HepG2 (cell line): ENCODE results near the gene PDCL3. TPM values are rescaled to one million over a fixed set of nuclear protein-coding genes. Genes with fewer than 3 reads are reported as not detected.

Source experiments
- ATAC-seq: fragments of 200-7000 bp; cut with Tn5 transposase; 3 replicates; pipeline ENCODE4 v1.9.1; 2020; ENCODE audit warnings: mild to moderate bottlenecking, moderate library complexity
- BruUV-seq: library from RNA; stranded (reverse); fragments of 400-500 nt; replicated peaks from 2 replicates; lab custom pipeline; 2021; lab: Mats Ljungman, UMichigan
- CTCF ChIA-PET: fragments of 300-600 bp; formaldehyde crosslinking; extraction: SDS; loops from one replicate; lab custom pipeline; 2021; ENCODE audit warnings: low total read pairs, inconsistent platforms, low intra/inter-chr PET ratio; lab: Yijun Ruan, JAX
- POLR2A ChIA-PET: fragments of 350-600 bp; sonication (Branson Sonifier 250); formaldehyde crosslinking; loops from one replicate; lab custom pipeline; 2020; ENCODE audit warnings: antibody characterized with exemption, inconsistent platforms; lab: Yijun Ruan, JAX
- DNase-seq: peaks from one replicate; pipeline ENCODE4 v3.0.0-alpha.2; 2015; ENCODE audit warnings: low spot score
- FAIRE-seq: peaks from 3 replicates; lab custom pipeline; 2011; peaks lifted over from hg19 to GRCh38; lab: Jason Lieb, UNC
- H2AFZ ChIP-seq: one replicate; pipeline ENCODE4 v1.6.1; 2011; ENCODE audit warnings: low read length, inconsistent platforms
- H3K27ac ChIP-seq: fragments of 300-600 bp; 3 replicates; pipeline ENCODE4 v1.8.0; 2011; ENCODE audit warnings: mixed run types, mild to moderate bottlenecking, mixed read lengths, low read length, inconsistent platforms; ENCODE audit not compliant: insufficient read depth; ENCODE audit errors: extremely low read length
- H3K27me3 ChIP-seq, 2 experiments: fragments of 200-600 bp in 1 of 2; 2 replicates in 1 of 2; 3 replicates in 1 of 2; pipeline versions ENCODE4 v1.6.0 to v1.8.0; 2011; ENCODE audit warnings: low read length in 2 of 2, mild to moderate bottlenecking in 2 of 2, moderate library complexity in 2 of 2, inconsistent platforms in 1 of 2; ENCODE audit not compliant: insufficient read depth in 2 of 2, control insufficient read depth in 1 of 2
- H3K36me3 ChIP-seq, 2 experiments: fragments of 200-600 bp in 1 of 2; replicated peaks in 1 of 2; 2 replicates in 1 of 2; 3 replicates in 1 of 2; pipeline versions ENCODE4 v1.5.1 to v1.8.0; 2011; ENCODE audit warnings: low read length in 2 of 2, inconsistent platforms in 1 of 2; ENCODE audit not compliant: insufficient read depth in 2 of 2, control insufficient read depth in 1 of 2
- H3K4me1 ChIP-seq: 2 replicates; pipeline ENCODE4 v1.5.1; 2012; ENCODE audit warnings: low read length, inconsistent platforms; ENCODE audit not compliant: insufficient read depth
- H3K4me2 ChIP-seq: 2 replicates; pipeline ENCODE4 v1.6.0; 2011; ENCODE audit warnings: low read depth, low read length, inconsistent platforms
- H3K4me3 ChIP-seq, 3 experiments: fragments of 200-600 bp in 1 of 3; sonication (generic), shearing (Covaris generic) in 1 of 3; replicated peaks in 1 of 3; 2 replicates each; pipeline ENCODE4 v1.5.1; 2011 to 2016; ENCODE audit warnings: low read length in 3 of 3, inconsistent platforms in 2 of 3, low read depth in 2 of 3, mild to moderate bottlenecking in 2 of 3, control low read depth in 1 of 3, mixed read lengths in 1 of 3; ENCODE audit not compliant: insufficient read depth in 1 of 3
- H3K79me2 ChIP-seq: one replicate; pipeline ENCODE4 v1.6.1; 2011; ENCODE audit warnings: low read length, inconsistent platforms; ENCODE audit not compliant: insufficient read depth
- H3K9ac ChIP-seq: 2 replicates; pipeline ENCODE4 v1.6.0; 2011; ENCODE audit warnings: mild to moderate bottlenecking, low read depth, low read length, inconsistent platforms; ENCODE audit not compliant: insufficient read depth
- H3K9me3 ChIP-seq: 2 replicates; pipeline ENCODE4 v1.5.1; 2012; ENCODE audit warnings: mild to moderate bottlenecking, low read length
- H4K20me1 ChIP-seq: 2 replicates; pipeline ENCODE4 v1.6.0; 2011; ENCODE audit warnings: inconsistent platforms, mild to moderate bottlenecking, low read length, moderate library complexity; ENCODE audit not compliant: insufficient read depth
- ELF1 ChIP-seq: sonication (generic); formaldehyde crosslinking; IDR thresholded peaks from 2 replicates; pipeline ENCODE4 v1.4.0; 2020; ENCODE audit warnings: missing genetic modification reagents
- ETV5 ChIP-seq: IDR thresholded peaks from 2 replicates; pipeline ENCODE4 v1.6.1; 2018; ENCODE audit warnings: missing biosample characterization, missing genetic modification reagents, inconsistent platforms, borderline replicate concordance
- GABPA ChIP-seq, 2 experiments: IDR thresholded peaks; 2 replicates each; pipeline ENCODE4 v1.6.1; 2011 to 2016; ENCODE audit warnings: low read depth in 2 of 2, low read length in 1 of 2, missing biosample characterization in 1 of 2, missing genetic modification characterization in 1 of 2
- GABPB1 ChIP-seq: IDR thresholded peaks from 2 replicates; pipeline ENCODE4 v1.6.1; 2016; ENCODE audit warnings: mild to moderate bottlenecking, missing genetic modification reagents, moderate library complexity, missing compliant biosample characterization
- GATAD2A ChIP-seq: IDR thresholded peaks from 2 replicates; pipeline ENCODE4 v1.6.1; 2016
- MED8 ChIP-seq: sonication (generic); formaldehyde crosslinking; IDR thresholded peaks from 2 replicates; pipeline ENCODE4 v1.8.1; 2023; ENCODE audit warnings: mild to moderate bottlenecking, missing genetic modification reagents; ENCODE audit not compliant: insufficient replicate concordance
- PRDM10 ChIP-seq: sonication (generic); formaldehyde crosslinking; IDR thresholded peaks from 2 replicates; pipeline ENCODE4 v1.4.0; 2020; ENCODE audit warnings: low read depth, missing genetic modification reagents
- TFE3 ChIP-seq: IDR thresholded peaks from 2 replicates; pipeline ENCODE4 v1.6.1; 2016
- THRA ChIP-seq: sonication (generic); formaldehyde crosslinking; IDR thresholded peaks from 2 replicates; pipeline ENCODE4 v1.4.0; 2020; ENCODE audit warnings: missing genetic modification reagents, borderline replicate concordance
- YEATS2 ChIP-seq: sonication (generic); formaldehyde crosslinking; IDR thresholded peaks from 2 replicates; pipeline ENCODE4 v1.4.0; 2020; ENCODE audit warnings: missing genetic modification reagents, borderline replicate concordance
- whole genome bisulfite sequencing: methylation state at CpG from one replicate; pipeline ENCODE4 v1.1.6; 2017; ENCODE audit warnings: low lambda C conversion rate; 5-methylcytosine and 5-hydroxymethylcytosine counted together
- in situ Hi-C: cut with HindIII; loops from 2 replicates; pipeline ENCODE4 v1.10.0; 2017; ENCODE audit warnings: low pct_unique_long_range_greater_than_20kb; ENCODE audit not compliant: extremely low pct_ligation_motif_present
- intact Hi-C: fragments of 100-400 bp; cut with micrococcal nuclease; formaldehyde crosslinking; loops from one replicate; pipeline ENCODE4 v1.10.0; 2022; ENCODE audit not compliant: unreplicated experiment
- polyA plus RNA-seq, 8 experiments: library from polyadenylated mRNA; depleted of rRNA in 3 of 8; stranded (reverse) in 7 of 8; unstranded in 1 of 8; fragments of >200 nt; fragmentation: Illumina TruSeq in 4 of 8; extraction: Trizol in 4 of 8; gene quantifications; 2 replicates each; pipeline versions ENCODE4 v1.2.1 to v1.2.3, GENCODE V29; 2011 to 2016; ENCODE audit warnings: low read depth in 4 of 8, missing spikeins in 1 of 8, mixed read lengths in 1 of 8; ENCODE audit not compliant: insufficient read depth in 1 of 8
- total RNA-seq, 5 experiments: library from RNA; depleted of rRNA; stranded (reverse); fragments of >200 nt; fragmentation: Illumina TruSeq; extraction: Trizol; gene quantifications; 2 replicates each; pipeline ENCODE4 v1.2.3, GENCODE V29; 2016; ENCODE audit warnings: low read depth in 1 of 5
- TF ChIP-seq, protein P1 (sequence below): sonication (generic); formaldehyde crosslinking; IDR thresholded peaks from 2 replicates; pipeline ENCODE4 v1.5.0; 2020; ENCODE audit warnings: mild to moderate bottlenecking, missing genetic modification reagents

The PDCL3 gene
- total and polyA plus RNA-seq, 2 of the 13 experiments (the other 11 are each of a cell fraction or from before 2014, with no cell fraction given): 14.4 to 24.4 TPM

DNA sequence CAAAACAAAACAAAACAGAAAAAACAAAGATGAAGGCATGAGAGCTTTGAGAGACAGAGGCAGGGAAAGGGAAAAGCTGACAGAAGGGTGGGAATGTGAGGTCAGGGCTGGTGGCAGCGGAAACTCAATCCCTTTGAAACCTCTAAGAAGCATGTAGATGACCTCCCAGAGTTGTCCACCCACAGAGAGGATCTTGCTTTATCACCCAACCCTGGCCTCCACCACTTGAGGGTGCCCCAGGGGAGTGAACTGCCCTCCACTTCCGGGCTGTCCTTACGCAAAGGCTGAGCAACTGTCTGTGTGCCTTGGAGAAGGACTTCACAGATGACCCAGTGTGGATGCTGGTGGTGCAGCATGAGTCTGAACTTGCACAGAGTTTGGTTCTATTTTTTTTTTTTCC lies 26.7 kb downstream of the PDCL3 start:
- no peaks in the 10 kb centered on the region for H3K79me2 ChIP-seq
- H2AFZ ChIP-seq: no peak overlapping the region
- H4K20me1 ChIP-seq: no peaks in the 10 kb centered on the region
- no peaks in the 10 kb centered on the region for H3K27me3 ChIP-seq
- FAIRE-seq: no peak
- H3K4me3 ChIP-seq: no peak overlapping the region
- no peak overlapping the region for H3K9ac ChIP-seq
- no peak overlapping the region for H3K27ac ChIP-seq
- intact Hi-C loops (no loop called here), in situ Hi-C loops (loop anchor here (25.0 kb wide), 1 partner anchor 573 kb away; the partner anchor contains the start of gene TBC1D8)
- ChIA-PET POLR2A (no interaction called here), CTCF (no interaction called here)
- peak; percentile 85 for ATAC-seq
- WGBS: 35% methylated on average over 3 of the region's 3 CpGs
- TF ChIP-seq THRA (CRISPR knock-in tag): no peak
- no peak for TF ChIP-seq GABPA (IDR thresholded peaks at IDR 0.05; ENCODE audit: low read depth, low read length)
- peak; percentile 60 for TF ChIP-seq GABPA (CRISPR knock-in tag; IDR thresholded peaks at IDR 0.05; ENCODE audit: low read depth)
- peak; percentile 54 for TF ChIP-seq ELF1 (CRISPR knock-in tag)
- TF ChIP-seq, protein P1, sequence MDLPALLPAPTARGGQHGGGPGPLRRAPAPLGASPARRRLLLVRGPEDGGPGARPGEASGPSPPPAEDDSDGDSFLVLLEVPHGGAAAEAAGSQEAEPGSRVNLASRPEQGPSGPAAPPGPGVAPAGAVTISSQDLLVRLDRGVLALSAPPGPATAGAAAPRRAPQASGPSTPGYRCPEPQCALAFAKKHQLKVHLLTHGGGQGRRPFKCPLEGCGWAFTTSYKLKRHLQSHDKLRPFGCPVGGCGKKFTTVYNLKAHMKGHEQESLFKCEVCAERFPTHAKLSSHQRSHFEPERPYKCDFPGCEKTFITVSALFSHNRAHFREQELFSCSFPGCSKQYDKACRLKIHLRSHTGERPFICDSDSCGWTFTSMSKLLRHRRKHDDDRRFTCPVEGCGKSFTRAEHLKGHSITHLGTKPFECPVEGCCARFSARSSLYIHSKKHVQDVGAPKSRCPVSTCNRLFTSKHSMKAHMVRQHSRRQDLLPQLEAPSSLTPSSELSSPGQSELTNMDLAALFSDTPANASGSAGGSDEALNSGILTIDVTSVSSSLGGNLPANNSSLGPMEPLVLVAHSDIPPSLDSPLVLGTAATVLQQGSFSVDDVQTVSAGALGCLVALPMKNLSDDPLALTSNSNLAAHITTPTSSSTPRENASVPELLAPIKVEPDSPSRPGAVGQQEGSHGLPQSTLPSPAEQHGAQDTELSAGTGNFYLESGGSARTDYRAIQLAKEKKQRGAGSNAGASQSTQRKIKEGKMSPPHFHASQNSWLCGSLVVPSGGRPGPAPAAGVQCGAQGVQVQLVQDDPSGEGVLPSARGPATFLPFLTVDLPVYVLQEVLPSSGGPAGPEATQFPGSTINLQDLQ (CRISPR knock-in tag): no peak
- TF ChIP-seq ETV5 (CRISPR knock-in tag): peak; percentile 54; the same call in 1 of the 2 replicates
- TF ChIP-seq TFE3: no peak
- TF ChIP-seq MED8: no peak
- 0 out of 2 replicates have a peak, but pooled peaks have one; percentile 38 for TF ChIP-seq PRDM10 (CRISPR knock-in tag)
- 0 out of 2 replicates have a peak, but pooled peaks have one; percentile 22 for TF ChIP-seq GATAD2A (CRISPR knock-in tag)
- peak; percentile 50 for TF ChIP-seq GABPB1 (CRISPR knock-in tag)
- TF ChIP-seq YEATS2 (CRISPR knock-in tag): no peak
- no peak for DNase-seq
- BruUV-seq: no TSS peak
- H3K4me2 ChIP-seq: peak overlapping the region; percentile 9; the same call in 1 of the 2 replicates
- no peaks in the 10 kb centered on the region for H3K9me3 ChIP-seq
- H3K4me1 ChIP-seq: no peaks in the 10 kb centered on the region
- H3K36me3 ChIP-seq: no peaks in the 10 kb centered on the region
